ENCODE measurements around the gene NTF3. TPM values are rescaled to one million over a fixed set of nuclear protein-coding genes. Genes with fewer than 3 reads are reported as not detected.

The NTF3 gene
- polyA plus RNA-seq, 3 donors = not detected

DNA sequence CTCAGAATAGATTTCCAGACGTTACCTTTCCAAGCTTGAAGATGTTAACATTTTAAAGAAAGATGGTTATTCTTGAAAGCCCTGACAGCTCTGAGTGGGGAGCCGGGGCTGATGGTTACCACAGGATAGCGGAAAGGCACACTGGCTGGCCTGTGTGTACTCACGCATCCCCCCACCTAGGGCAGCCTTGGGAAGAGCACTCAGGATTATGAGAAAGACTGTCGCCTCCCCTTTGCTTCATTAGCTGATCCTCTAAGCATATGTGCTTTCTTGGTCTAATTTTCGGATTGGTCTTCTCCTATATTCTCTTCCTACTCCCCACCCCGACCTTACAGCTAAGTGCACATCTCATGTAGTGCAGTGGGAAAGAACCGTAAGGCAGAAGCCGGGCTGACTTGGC lies 20.7 kb downstream of the NTF3 start:
- Mint-ChIP-seq H3K27me3 (ENCODE audit: low read depth in 3 of 3) (peaks cover 13 to 23% (median 15%) of the 10 kb centered on the region in 3 donors), H3K4me1 (peaks cover 14% of the 10 kb centered on the region), H3K9me3 (peaks cover 0 to 2% (median 0%) of the 10 kb centered on the region in 7 donors), H3K4me3 (no peak overlapping the region), H3K27ac (no peak overlapping the region), H3K36me3 (no peaks in the 10 kb centered on the region)
- Histone ChIP-seq H3K36me3 (replicated peaks in 1 of 2; ENCODE audit: control insufficient read depth in 1 of 2, insufficient read depth in 2 of 2, low read length in 2 of 2) (no peaks in the 10 kb centered on the region), H3K9ac (ENCODE audit: insufficient read depth, low read length, poor library complexity, severe bottlenecking) (no peak overlapping the region), H3K27ac (ENCODE audit: low read depth in 1 of 2, low read length in 2 of 2) (no peak overlapping the region), H3K27me3 (ENCODE audit: control insufficient read depth in 2 of 2, insufficient read depth in 2 of 2, low read length in 2 of 2) (peaks cover 10 to 15% of the 10 kb centered on the region in 2 donors), H3K79me2 (ENCODE audit: insufficient read depth, low read length) (no peaks in the 10 kb centered on the region), H3K9me3 (replicated peaks in 1 of 2; ENCODE audit: control insufficient read depth in 1 of 2, insufficient read depth in 1 of 2, low read length in 2 of 2) (no peaks in the 10 kb centered on the region), H3K4me2 (replicated peaks; ENCODE audit: extremely low read depth, low read length, poor library complexity, severe bottlenecking) (no peak overlapping the region), H2AFZ (ENCODE audit: insufficient read depth, low read depth, low read length, poor library complexity, severe bottlenecking) (no peak overlapping the region), H4K20me1 (ENCODE audit: insufficient read depth, low read length) (no peaks in the 10 kb centered on the region), H3K4me3 (replicated peaks in 1 of 3; ENCODE audit: low read depth in 2 of 3, low read length in 3 of 3) (no peak overlapping the region), H3K4me1 (ENCODE audit: control insufficient read depth in 1 of 2, insufficient read depth in 2 of 2, low read length in 2 of 2) (peaks cover 0 to 7% of the 10 kb centered on the region in 2 donors)
- TF ChIP-seq, protein P1, sequence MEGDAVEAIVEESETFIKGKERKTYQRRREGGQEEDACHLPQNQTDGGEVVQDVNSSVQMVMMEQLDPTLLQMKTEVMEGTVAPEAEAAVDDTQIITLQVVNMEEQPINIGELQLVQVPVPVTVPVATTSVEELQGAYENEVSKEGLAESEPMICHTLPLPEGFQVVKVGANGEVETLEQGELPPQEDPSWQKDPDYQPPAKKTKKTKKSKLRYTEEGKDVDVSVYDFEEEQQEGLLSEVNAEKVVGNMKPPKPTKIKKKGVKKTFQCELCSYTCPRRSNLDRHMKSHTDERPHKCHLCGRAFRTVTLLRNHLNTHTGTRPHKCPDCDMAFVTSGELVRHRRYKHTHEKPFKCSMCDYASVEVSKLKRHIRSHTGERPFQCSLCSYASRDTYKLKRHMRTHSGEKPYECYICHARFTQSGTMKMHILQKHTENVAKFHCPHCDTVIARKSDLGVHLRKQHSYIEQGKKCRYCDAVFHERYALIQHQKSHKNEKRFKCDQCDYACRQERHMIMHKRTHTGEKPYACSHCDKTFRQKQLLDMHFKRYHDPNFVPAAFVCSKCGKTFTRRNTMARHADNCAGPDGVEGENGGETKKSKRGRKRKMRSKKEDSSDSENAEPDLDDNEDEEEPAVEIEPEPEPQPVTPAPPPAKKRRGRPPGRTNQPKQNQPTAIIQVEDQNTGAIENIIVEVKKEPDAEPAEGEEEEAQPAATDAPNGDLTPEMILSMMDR (IDR thresholded peaks at IDR 0.05) = no peak
- no peak for DNase-seq
- intact Hi-C loops (cut with micrococcal nuclease) = no loop called here
- 89% methylated on average over 6 of the region's 9 CpGs for WGBS (ENCODE audit: insufficient coverage)

DNA sequence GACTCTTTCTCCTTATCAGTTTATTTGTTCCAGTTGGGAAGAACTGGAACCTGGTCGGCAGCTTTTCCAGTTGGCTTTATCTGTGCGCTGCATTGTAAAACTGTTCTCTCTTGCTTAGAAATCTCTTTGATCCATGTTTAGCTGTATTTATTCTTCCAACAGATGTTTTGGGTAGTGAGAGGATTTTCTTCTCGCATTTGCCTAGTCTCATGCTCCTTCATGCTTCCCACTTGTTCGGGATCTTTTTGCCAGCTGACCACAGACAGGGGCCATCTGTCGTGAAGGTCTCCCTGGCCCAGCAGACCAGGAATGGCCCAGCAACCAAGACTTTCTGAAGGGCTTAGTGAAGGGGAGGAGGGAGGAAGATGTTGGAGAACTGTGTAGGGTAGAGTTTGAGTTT lies 21.6 kb downstream of the NTF3 start:
- Histone ChIP-seq H3K4me1 (ENCODE audit: control insufficient read depth in 1 of 2, insufficient read depth in 2 of 2, low read length in 2 of 2) (peaks cover 0 to 7% of the 10 kb centered on the region in 2 donors), H3K79me2 (ENCODE audit: insufficient read depth, low read length) (no peaks in the 10 kb centered on the region), H3K36me3 (replicated peaks in 1 of 2; ENCODE audit: control insufficient read depth in 1 of 2, insufficient read depth in 2 of 2, low read length in 2 of 2) (no peaks in the 10 kb centered on the region), H3K27ac (ENCODE audit: low read depth in 1 of 2, low read length in 2 of 2) (no peak overlapping the region), H4K20me1 (ENCODE audit: insufficient read depth, low read length) (no peaks in the 10 kb centered on the region), H3K9ac (ENCODE audit: insufficient read depth, low read length, poor library complexity, severe bottlenecking) (no peak overlapping the region), H3K9me3 (replicated peaks in 1 of 2; ENCODE audit: control insufficient read depth in 1 of 2, insufficient read depth in 1 of 2, low read length in 2 of 2) (no peaks in the 10 kb centered on the region), H3K4me3 (replicated peaks in 1 of 3; ENCODE audit: low read depth in 2 of 3, low read length in 3 of 3) (no peak overlapping the region), H3K4me2 (replicated peaks; ENCODE audit: extremely low read depth, low read length, poor library complexity, severe bottlenecking) (no peak overlapping the region), H3K27me3 (ENCODE audit: control insufficient read depth in 2 of 2, insufficient read depth in 2 of 2, low read length in 2 of 2) (peaks cover 8 to 12% of the 10 kb centered on the region in 2 donors), H2AFZ (ENCODE audit: insufficient read depth, low read depth, low read length, poor library complexity, severe bottlenecking) (no peak overlapping the region)
- Mint-ChIP-seq H3K4me1 (peaks cover 14% of the 10 kb centered on the region), H3K4me3 (no peak overlapping the region), H3K27ac (no peak overlapping the region), H3K36me3 (no peaks in the 10 kb centered on the region), H3K27me3 (ENCODE audit: low read depth in 3 of 3) (peaks cover 13 to 26% (median 14%) of the 10 kb centered on the region in 3 donors), H3K9me3 (peaks cover 0 to 2% (median 0%) of the 10 kb centered on the region in 7 donors)
- DNase-seq = no peak
- WGBS (ENCODE audit: insufficient coverage) = 83% methylated on average over 2 of the region's 5 CpGs
- TF ChIP-seq, protein P1 (IDR thresholded peaks at IDR 0.05) = no peak
- intact Hi-C loops (cut with micrococcal nuclease) = no loop called here

Data from CD14-positive monocyte (primary cell).